Activated naive CD8-positive, alpha-beta T cell treated with anti-CD3 and anti-CD28 coated beads, Interleukin-2, amount 10 ng/mL, durations not matched to agents 7 days and 5 days (primary cell): Measurements from ENCODE around the gene ADIG. TPM values are rescaled to one million over a fixed set of nuclear protein-coding genes. Genes with fewer than 3 reads are reported as not detected.

Experiments used
- total RNA-seq, 2 experiments: library from RNA; stranded (reverse); gene quantifications; one replicate each; pipeline ENCODE4 v1.2.3, GENCODE V29; 2021

The ADIG gene
- total RNA-seq, 2 experiments from 2014 or later = not detected

Other genes with a start within 250 kb of the ADIG start
- gene LBP, start 234.7 kb upstream of the ADIG start, total RNA-seq = not detected
- gene SNHG17, start 145.9 kb upstream of the ADIG start, total RNA-seq = 10 to 100 TPM; 70.9 to 74.4 TPM
- gene RALGAPB, start 108.4 kb upstream of the ADIG start, total RNA-seq = 10 to 100 TPM; 36.2 to 39.7 TPM
- gene ARHGAP40, start 20.6 kb downstream of the ADIG start, total RNA-seq = not detected
- not detected for gene SLC32A1, start 143.3 kb downstream of the ADIG start, total RNA-seq
- gene ACTR5, start 167.3 kb downstream of the ADIG start, total RNA-seq = 10 to 100 TPM; 10.4 to 11.9 TPM
- 10 to 100 TPM; 72.9 to 73.4 TPM for gene PPP1R16B, start 224.5 kb downstream of the ADIG start, total RNA-seq